ENCODE measurements around the gene ZSWIM7.

The ZSWIM7 gene

DNA sequence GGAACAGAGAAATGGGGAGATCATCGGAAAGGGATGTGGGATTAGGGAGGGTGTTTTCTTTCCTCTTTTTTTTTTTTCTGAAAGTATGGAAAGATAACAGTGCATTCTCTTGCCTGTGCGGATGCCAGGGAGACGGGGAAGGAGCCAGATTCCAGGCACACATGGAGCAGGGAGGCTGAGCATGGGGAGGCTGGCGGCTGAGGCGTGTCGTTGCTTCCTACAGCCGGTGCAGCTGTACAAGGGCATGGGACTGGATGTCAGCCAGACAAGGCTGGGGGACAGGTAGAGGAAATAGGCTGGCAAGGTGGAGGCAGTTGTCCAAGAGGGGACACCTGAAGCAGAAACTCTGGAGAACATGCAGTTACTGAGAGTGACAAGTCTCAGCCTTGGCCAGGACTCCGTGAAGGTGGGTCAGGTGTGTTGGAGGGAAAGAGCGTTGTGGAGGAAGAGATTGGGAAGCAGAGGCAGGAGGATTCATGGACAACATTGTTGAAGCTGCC, 71.2 kb downstream of the ZSWIM7 start:
- no peak for DNase-seq
